Chondrocyte (in vitro differentiated cells): ENCODE measurements around the gene CD207. TPM values are rescaled to one million over a fixed set of nuclear protein-coding genes. Genes with fewer than 3 reads are reported as not detected.

Source experiments
- DNase-seq: peaks from one replicate; pipeline ENCODE4 v3.0.0; 2021; ENCODE audit warnings: mixed read lengths, low spot score
- H3K27ac Mint-ChIP-seq: one replicate; pipeline ENCODE4 v1.8.0; 2021; ENCODE audit warnings: mild to moderate bottlenecking, moderate library complexity, mixed read lengths; ENCODE audit not compliant: unreplicated experiment
- H3K27me3 Mint-ChIP-seq: 2 replicates; pipeline ENCODE4 v1.8.0; 2021; ENCODE audit warnings: low read depth, mixed read lengths
- H3K36me3 Mint-ChIP-seq: 2 replicates; pipeline ENCODE4 v1.8.0; 2021; ENCODE audit warnings: low read depth, mixed read lengths
- H3K4me1 Mint-ChIP-seq: 2 replicates; pipeline ENCODE4 v1.8.0; 2021; ENCODE audit warnings: low read depth, mild to moderate bottlenecking, mixed read lengths
- H3K4me3 Mint-ChIP-seq: one replicate; pipeline ENCODE4 v1.8.0; 2021; ENCODE audit warnings: mild to moderate bottlenecking, moderate library complexity, mixed read lengths; ENCODE audit not compliant: unreplicated experiment
- H3K9me3 Mint-ChIP-seq: 2 replicates; pipeline ENCODE4 v1.8.0; 2021; ENCODE audit warnings: low read depth, mixed read lengths
- CTCF ChIP-seq: fragments of 200-600 bp; sonication (generic); IDR thresholded peaks from 2 replicates; pipeline ENCODE4 v1.5.0; 2021; ENCODE audit warnings: antibody characterized with exemption, mild to moderate bottlenecking, moderate library complexity
- total RNA-seq: library from RNA; stranded (reverse); gene quantifications from 3 replicates; pipeline ENCODE4 v1.2.1, GENCODE V29; 2021

Gene CD207
- total RNA-seq, 1 donor from 2014 or later, result not detected

- no peak for DNase-seq
- no peak overlapping the region for H3K27ac Mint-ChIP-seq
- H3K36me3 Mint-ChIP-seq, result no peaks in the 10 kb centered on the region
- no peak overlapping the region for H3K4me3 Mint-ChIP-seq
- no peaks in the 10 kb centered on the region for H3K4me1 Mint-ChIP-seq
- TF ChIP-seq CTCF, result no peak
- no peaks in the 10 kb centered on the region for H3K9me3 Mint-ChIP-seq
- H3K27me3 Mint-ChIP-seq, result peaks cover 45% of the 10 kb centered on the region
Measured at GRCh38 chr2:70851704-70852103, 16.1 kb upstream of the CD207 start.

GRCh38 chr2:70850925-70851324, 15.3 kb upstream of the CD207 start:
- Mint-ChIP-seq H3K36me3 (no peaks in the 10 kb centered on the region), H3K27me3 (peaks cover 43% of the 10 kb centered on the region), H3K4me1 (no peaks in the 10 kb centered on the region), H3K27ac (no peak overlapping the region), H3K4me3 (no peak overlapping the region), H3K9me3 (no peaks in the 10 kb centered on the region)
- no peak for DNase-seq
- no peak for TF ChIP-seq CTCF

- no peak overlapping the region for H3K4me3 Mint-ChIP-seq
Measured at GRCh38 chr2:70842401-70842800, 6.8 kb upstream of the CD207 start.

GRCh38 chr2:70837980-70838925, 2.6 kb upstream of the CD207 start:
- Mint-ChIP-seq H3K27me3 (peaks cover 32% of the 10 kb centered on the region), H3K4me3 (no peak overlapping the region), H3K4me1 (no peaks in the 10 kb centered on the region), H3K27ac (no peak overlapping the region), H3K36me3 (no peaks in the 10 kb centered on the region), H3K9me3 (peaks cover 3% of the 10 kb centered on the region)
- DNase-seq, result no peak
- TF ChIP-seq CTCF, result no peak

More at GRCh38 chr2:70842401-70842800, 6.8 kb upstream of the CD207 start:
- Mint-ChIP-seq H3K9me3 (peaks cover 3% of the 10 kb centered on the region), H3K27me3 (peaks cover 40% of the 10 kb centered on the region), H3K27ac (no peak overlapping the region), H3K4me1 (no peaks in the 10 kb centered on the region), H3K36me3 (peaks cover 3% of the 10 kb centered on the region)
- DNase-seq, result no peak
- no peak for TF ChIP-seq CTCF

- H3K9me3 Mint-ChIP-seq, result no peaks in the 10 kb centered on the region
- H3K27me3 Mint-ChIP-seq, result peaks cover 22% of the 10 kb centered on the region
- no peaks in the 10 kb centered on the region for H3K4me1 Mint-ChIP-seq
- no peak overlapping the region for H3K4me3 Mint-ChIP-seq
- H3K36me3 Mint-ChIP-seq, result no peaks in the 10 kb centered on the region
- no peak overlapping the region for H3K27ac Mint-ChIP-seq
- no peak for TF ChIP-seq CTCF
- no peak for DNase-seq
Measured at GRCh38 chr2:70834881-70835280, 735 bp downstream of the CD207 start.
